Fibroblast of villous mesenchyme (primary cell): Measurements from ENCODE around the gene ATG10. TPM values are rescaled to one million over a fixed set of nuclear protein-coding genes. Genes with fewer than 3 reads are reported as not detected.

Experiments used
- DNase-seq: peaks from one replicate; pipeline ENCODE4 v3.0.0-alpha.2; 2010; ENCODE audit warnings: low read depth
- H3K4me3 ChIP-seq: 2 replicates; pipeline ENCODE4 v1.5.1; 2011; ENCODE audit warnings: low read depth, mild to moderate bottlenecking, low read length
- CTCF ChIP-seq: IDR thresholded peaks from 2 replicates; pipeline ENCODE4 v1.5.1; 2012; ENCODE audit warnings: low read depth, mild to moderate bottlenecking, low read length; ENCODE audit not compliant: insufficient read depth
- total RNA-seq: library from RNA; depleted of rRNA; stranded (reverse); fragments of >200 nt; gene quantifications from 2 replicates; pipeline ENCODE4 v1.2.3, GENCODE V29; 2012

ATG10 gene
- total RNA-seq, 1 donor = 9.1 TPM

- no peak overlapping the region for H3K4me3 ChIP-seq
- DNase-seq = peak; percentile 49
- TF ChIP-seq CTCF = no peak
Observed at GRCh38 chr5:82164176-82164976, 192.6 kb downstream of the ATG10 start.

- no peak for DNase-seq
- TF ChIP-seq CTCF = no peak
- H3K4me3 ChIP-seq = no peak overlapping the region
Observed at GRCh38 chr5:82164977-82165713, 193.3 kb downstream of the ATG10 start.

- peak; percentile 96 for DNase-seq
- no peak overlapping the region for H3K4me3 ChIP-seq
- TF ChIP-seq CTCF = peak; percentile 81
Observed at GRCh38 chr5:82165740-82166530, 194.1 kb downstream of the ATG10 start.

- no peak for DNase-seq
- TF ChIP-seq CTCF = no peak
- H3K4me3 ChIP-seq = no peak overlapping the region
Observed at GRCh38 chr5:82167372-82167935, 195.6 kb downstream of the ATG10 start.

- peak; percentile 53 for DNase-seq
- no peak for TF ChIP-seq CTCF
- no peak overlapping the region for H3K4me3 ChIP-seq
Observed at GRCh38 chr5:82168294-82168693, 196.5 kb downstream of the ATG10 start.

GRCh38 chr5:82169892-82170291, 198.1 kb downstream of the ATG10 start:
- H3K4me3 ChIP-seq = no peak overlapping the region
- DNase-seq = no peak
- TF ChIP-seq CTCF = no peak
